Stomach (tissue), 4 donors: ENCODE data around the gene WHRN.

Source experiments
- POLR2A ChIP-seq, 4 donors: fragments of 450-650 bp; IDR thresholded peaks; one replicate each; pipeline ENCODE4 v1.6.1; 2016; ENCODE audit warnings: antibody characterized with exemption in 4 of 4, control low read depth in 2 of 4, mild to moderate bottlenecking in 1 of 4, moderate library complexity in 1 of 4
- TF ChIP-seq, protein P1 (sequence below), 7 experiments: fragments of 450-650 bp in 4 of 7; fragments of 200-600 bp in 3 of 7; sonication (generic) in 3 of 7; IDR thresholded peaks; one replicate each; pipeline ENCODE4 v1.5.1; 2016 to 2019; ENCODE audit warnings: antibody characterized with exemption in 7 of 7, control low read depth in 2 of 7, mild to moderate bottlenecking in 1 of 7

DNA sequence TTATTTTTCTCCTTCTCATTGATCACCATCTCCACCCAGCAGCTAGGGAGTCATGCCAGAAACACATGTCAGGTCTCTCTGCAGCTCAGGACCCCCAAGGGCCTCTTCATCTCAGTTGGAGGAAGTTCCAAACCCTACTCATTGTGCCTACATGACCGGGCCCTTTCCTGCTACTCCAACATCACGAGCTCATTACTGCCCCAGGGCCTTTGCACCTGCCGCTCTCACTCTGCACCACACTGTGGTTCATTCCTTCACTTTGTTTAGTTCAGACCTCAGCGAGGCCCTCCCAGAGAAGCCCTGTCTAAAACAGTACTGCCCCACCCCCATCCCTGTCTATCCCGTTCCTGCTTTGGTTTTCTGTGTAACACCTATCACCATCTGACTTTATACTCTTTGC is 95.4 kb downstream of the WHRN start:
- TF ChIP-seq POLR2A (IDR thresholded peaks at IDR 0.05): no peak
- TF ChIP-seq, protein P1, sequence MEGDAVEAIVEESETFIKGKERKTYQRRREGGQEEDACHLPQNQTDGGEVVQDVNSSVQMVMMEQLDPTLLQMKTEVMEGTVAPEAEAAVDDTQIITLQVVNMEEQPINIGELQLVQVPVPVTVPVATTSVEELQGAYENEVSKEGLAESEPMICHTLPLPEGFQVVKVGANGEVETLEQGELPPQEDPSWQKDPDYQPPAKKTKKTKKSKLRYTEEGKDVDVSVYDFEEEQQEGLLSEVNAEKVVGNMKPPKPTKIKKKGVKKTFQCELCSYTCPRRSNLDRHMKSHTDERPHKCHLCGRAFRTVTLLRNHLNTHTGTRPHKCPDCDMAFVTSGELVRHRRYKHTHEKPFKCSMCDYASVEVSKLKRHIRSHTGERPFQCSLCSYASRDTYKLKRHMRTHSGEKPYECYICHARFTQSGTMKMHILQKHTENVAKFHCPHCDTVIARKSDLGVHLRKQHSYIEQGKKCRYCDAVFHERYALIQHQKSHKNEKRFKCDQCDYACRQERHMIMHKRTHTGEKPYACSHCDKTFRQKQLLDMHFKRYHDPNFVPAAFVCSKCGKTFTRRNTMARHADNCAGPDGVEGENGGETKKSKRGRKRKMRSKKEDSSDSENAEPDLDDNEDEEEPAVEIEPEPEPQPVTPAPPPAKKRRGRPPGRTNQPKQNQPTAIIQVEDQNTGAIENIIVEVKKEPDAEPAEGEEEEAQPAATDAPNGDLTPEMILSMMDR (IDR thresholded peaks at IDR 0.05): no peak
